Measurements from ENCODE around the gene CSNK1G3. TPM values are rescaled to one million over a fixed set of nuclear protein-coding genes. Genes with fewer than 3 reads are reported as not detected.

Gene CSNK1G3
- total RNA-seq, 1 donor from 2014 or later: 82.7 TPM

- Mint-ChIP-seq H3K36me3 (ENCODE audit: low read depth) (peaks cover 1% of the 10 kb centered on the region), H3K4me1 (peaks cover 69% of the 10 kb centered on the region), H3K27me3 (no peaks in the 10 kb centered on the region), H3K9me3 (peaks cover 2% of the 10 kb centered on the region), H3K4me3 (no peak overlapping the region), H3K27ac (no peak overlapping the region)
- intact Hi-C loops (cut with micrococcal nuclease): loop anchor here (1.0 kb wide), 1 partner anchor 9 kb away; no protein-coding TSS in a partner anchor
- POLR2A ChIA-PET: no interaction called here
- no peak for TF ChIP-seq CTCF (IDR thresholded peaks at IDR 0.05)
- ATAC-seq (ENCODE audit: low read depth) (no peak), DNase-seq (no peak)
- CTCF ChIA-PET: no interaction called here
These were observed 18.8 kb downstream of the CSNK1G3 start for GRCh38 chr5:123530728-123531127.

GRCh38 chr5:123535648-123536047, 23.7 kb downstream of the CSNK1G3 start:
- POLR2A ChIA-PET: interaction anchor here (1.0 to 1.3 kb wide), 3 partner anchors 24 to 113 kb away, joined by 3 to 6 read pairs (median 4); partner anchors contain the start of gene CSNK1G3
- intact Hi-C loops (cut with micrococcal nuclease): no loop called here
- H3K27me3 Mint-ChIP-seq: no peaks in the 10 kb centered on the region
- H3K9me3 Mint-ChIP-seq: peaks cover 2% of the 10 kb centered on the region
- no peak for ATAC-seq (ENCODE audit: low read depth)
- H3K4me1 Mint-ChIP-seq: peaks cover 64% of the 10 kb centered on the region
- DNase-seq: no peak
- peaks cover 4% of the 10 kb centered on the region for H3K36me3 Mint-ChIP-seq (ENCODE audit: low read depth)
- H3K27ac Mint-ChIP-seq: no peak overlapping the region
- TF ChIP-seq CTCF (IDR thresholded peaks at IDR 0.05): no peak
- CTCF ChIA-PET: no interaction called here
- H3K4me3 Mint-ChIP-seq: no peak overlapping the region

- TF ChIP-seq CTCF (IDR thresholded peaks at IDR 0.05): no peak
- H3K9me3 Mint-ChIP-seq: peaks cover 2% of the 10 kb centered on the region
- H3K4me3 Mint-ChIP-seq: no peak overlapping the region
- peaks cover 68% of the 10 kb centered on the region for H3K4me1 Mint-ChIP-seq
- intact Hi-C loops (cut with micrococcal nuclease): loop anchor here (1.0 kb wide), 1 partner anchor 9 kb away; no protein-coding TSS in a partner anchor
- POLR2A ChIA-PET: interaction anchor here (1.1 to 1.6 kb wide), 3 partner anchors 13 to 114 kb away, joined by 3 to 4 read pairs (median 3); partner anchors contain the start of gene CEP120
- peaks cover 4% of the 10 kb centered on the region for H3K36me3 Mint-ChIP-seq (ENCODE audit: low read depth)
- CTCF ChIA-PET: no interaction called here
- no peaks in the 10 kb centered on the region for H3K27me3 Mint-ChIP-seq
- DNase-seq: no peak
- H3K27ac Mint-ChIP-seq: no peak overlapping the region
- no peak for ATAC-seq (ENCODE audit: low read depth)
These were observed 25.3 kb downstream of the CSNK1G3 start for GRCh38 chr5:123537256-123537655.

GRCh38 chr5:123537845-123538244, 25.9 kb downstream of the CSNK1G3 start:
- peaks cover 4% of the 10 kb centered on the region for H3K36me3 Mint-ChIP-seq (ENCODE audit: low read depth)
- H3K27me3 Mint-ChIP-seq: no peaks in the 10 kb centered on the region
- no peak for TF ChIP-seq CTCF (IDR thresholded peaks at IDR 0.05)
- no peak overlapping the region for H3K4me3 Mint-ChIP-seq
- DNase-seq (no peak), ATAC-seq (ENCODE audit: low read depth) (no peak)
- H3K9me3 Mint-ChIP-seq: peaks cover 2% of the 10 kb centered on the region
- ChIA-PET CTCF (no interaction called here), POLR2A (interaction anchor here (1.1 kb wide), 1 partner anchor 114 kb away, joined by 3 read pairs; the partner anchor contains the start of gene CEP120)
- intact Hi-C loops (cut with micrococcal nuclease): loop anchor here (1.0 kb wide), 1 partner anchor 8 kb away; no protein-coding TSS in a partner anchor
- H3K4me1 Mint-ChIP-seq: peaks cover 68% of the 10 kb centered on the region
- H3K27ac Mint-ChIP-seq: no peak overlapping the region

GRCh38 chr5:123538670-123539459, 26.9 kb downstream of the CSNK1G3 start:
- POLR2A ChIA-PET: interaction anchor here (0.7 kb wide), 1 partner anchor 27 kb away, joined by 4 read pairs; the partner anchor contains the start of gene CSNK1G3
- intact Hi-C loops (cut with micrococcal nuclease): loop anchor here (1.0 kb wide), 1 partner anchor 9 kb away; no protein-coding TSS in a partner anchor
- H3K9me3 Mint-ChIP-seq: peaks cover 2% of the 10 kb centered on the region
- H3K27ac Mint-ChIP-seq: peak overlapping the region; percentile 54
- H3K27me3 Mint-ChIP-seq: no peaks in the 10 kb centered on the region
- DNase-seq (no peak), ATAC-seq (ENCODE audit: low read depth) (peak; percentile 14)
- peaks cover 4% of the 10 kb centered on the region for H3K36me3 Mint-ChIP-seq (ENCODE audit: low read depth)
- peaks cover 73% of the 10 kb centered on the region for H3K4me1 Mint-ChIP-seq
- TF ChIP-seq CTCF (IDR thresholded peaks at IDR 0.05): no peak
- CTCF ChIA-PET: interaction anchor here (2.8 kb wide), 1 partner anchor 115 kb away, joined by 8 read pairs; the partner anchor contains the start of gene CEP120
- peak overlapping the region; percentile 5 for H3K4me3 Mint-ChIP-seq
